HG03558 (cell line): Measurements from ENCODE around the gene HES4.

ENCODE experiments used
- ATAC-seq: cut with Tn5 transposase; IDR thresholded peaks from one replicate; pipeline ENCODE4 v1.9.1; 2021; ENCODE audit warnings: moderate number of reproducible peaks; ENCODE audit not compliant: unreplicated experiment; ENCODE audit errors: extremely low read depth

HES4 gene

DNA sequence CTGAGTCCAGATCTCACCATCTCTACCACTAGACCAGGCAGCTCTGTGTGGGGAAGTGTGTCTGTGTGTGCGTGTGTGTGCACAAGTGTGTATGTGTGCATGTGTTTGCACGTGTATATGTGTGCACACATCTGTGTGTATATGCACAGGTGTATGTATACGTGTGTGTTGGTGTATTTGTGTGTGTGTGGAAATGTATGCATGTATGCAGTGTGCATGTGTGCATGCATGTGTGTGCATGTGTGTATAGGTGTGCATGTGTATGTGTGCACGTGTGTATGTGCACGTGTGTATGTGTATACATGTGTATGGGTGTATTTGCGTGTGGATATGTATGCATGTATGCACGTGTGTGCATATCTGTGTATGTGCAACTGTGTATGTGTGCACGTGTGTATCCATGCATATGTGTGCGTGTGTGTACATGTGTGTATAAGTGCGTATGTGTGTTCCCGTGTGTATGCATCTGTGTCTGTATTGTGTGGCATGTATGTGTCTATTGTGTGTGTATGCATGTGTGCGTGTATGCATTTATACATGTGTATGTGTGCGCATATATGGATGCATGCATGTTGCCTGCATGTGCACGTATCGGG, 30.5 kb downstream of the HES4 start:
- ATAC-seq = no peak

DNA sequence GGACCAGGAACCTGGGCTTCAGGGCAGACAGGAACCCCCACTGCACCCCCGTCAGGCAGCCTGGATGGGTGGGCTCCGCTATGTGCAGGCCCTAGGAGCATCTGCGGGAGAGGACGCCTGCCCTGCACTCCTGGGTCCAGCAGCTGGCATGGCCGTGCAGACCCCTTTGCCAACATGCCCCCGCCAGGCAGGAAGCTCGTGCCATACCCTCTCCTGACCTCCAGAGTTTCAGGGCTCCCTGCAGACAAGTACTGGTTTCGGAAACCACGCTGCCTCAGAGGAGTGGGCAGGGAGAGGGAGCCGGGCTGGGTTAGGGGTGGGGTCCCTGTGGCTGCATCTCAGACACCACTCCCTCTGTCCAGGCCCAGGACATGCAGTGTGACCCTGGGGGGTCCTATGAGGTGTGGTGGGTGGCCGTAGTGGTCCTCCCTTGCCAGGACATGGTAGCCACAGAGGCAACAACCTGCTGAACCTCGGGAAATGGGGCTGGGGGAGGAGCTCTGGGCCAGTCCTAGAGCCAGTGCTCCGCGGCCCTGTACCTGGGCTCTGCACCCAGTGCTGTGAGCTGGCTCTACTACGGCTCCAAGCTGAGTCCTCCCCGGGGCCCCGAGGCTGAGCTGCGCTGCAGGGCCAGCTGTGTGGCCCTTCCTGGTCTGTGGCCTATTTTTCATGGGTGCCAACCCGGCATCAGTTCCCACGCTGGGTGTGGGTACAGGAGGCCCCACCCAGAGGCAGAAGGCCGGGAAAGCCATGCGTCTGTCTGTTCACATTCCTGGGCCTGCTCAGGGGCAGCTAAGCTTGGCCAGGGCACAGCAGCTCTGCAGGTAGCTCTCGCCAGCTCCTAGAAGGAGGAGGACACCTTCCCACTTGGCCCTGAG, 32.2 kb downstream of the HES4 start:
- no peak for ATAC-seq

DNA sequence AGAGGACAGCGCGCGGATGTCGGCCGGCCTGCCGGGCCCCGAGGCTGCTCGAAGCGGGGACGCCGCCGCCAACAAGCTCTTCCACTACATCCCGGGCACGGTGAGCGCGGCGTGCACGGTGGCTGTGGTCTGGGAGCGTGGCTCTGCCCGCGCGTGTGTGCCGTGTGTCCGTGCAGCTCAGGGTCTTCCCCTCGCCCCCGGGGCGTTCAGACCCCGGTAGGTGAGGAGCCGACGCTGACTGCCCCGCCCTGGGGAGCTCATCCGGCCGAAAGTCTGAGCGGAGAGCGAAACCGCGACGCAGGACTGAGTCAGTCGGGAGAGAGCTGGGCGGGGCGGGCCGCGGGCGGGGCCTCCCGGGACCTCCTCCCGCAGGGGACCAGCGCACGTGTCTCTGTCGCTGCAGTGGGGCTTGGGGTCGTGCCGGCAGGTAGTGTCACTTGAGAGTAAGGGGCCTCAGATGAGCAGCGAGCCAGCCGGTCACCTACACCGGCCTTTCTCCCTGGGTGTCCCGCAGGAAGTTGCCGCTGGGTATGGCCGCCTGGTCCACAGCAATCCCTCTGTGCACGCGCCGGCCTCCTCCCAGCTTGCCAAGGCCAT, 33.1 kb downstream of the HES4 start:
- no peak for ATAC-seq

DNA sequence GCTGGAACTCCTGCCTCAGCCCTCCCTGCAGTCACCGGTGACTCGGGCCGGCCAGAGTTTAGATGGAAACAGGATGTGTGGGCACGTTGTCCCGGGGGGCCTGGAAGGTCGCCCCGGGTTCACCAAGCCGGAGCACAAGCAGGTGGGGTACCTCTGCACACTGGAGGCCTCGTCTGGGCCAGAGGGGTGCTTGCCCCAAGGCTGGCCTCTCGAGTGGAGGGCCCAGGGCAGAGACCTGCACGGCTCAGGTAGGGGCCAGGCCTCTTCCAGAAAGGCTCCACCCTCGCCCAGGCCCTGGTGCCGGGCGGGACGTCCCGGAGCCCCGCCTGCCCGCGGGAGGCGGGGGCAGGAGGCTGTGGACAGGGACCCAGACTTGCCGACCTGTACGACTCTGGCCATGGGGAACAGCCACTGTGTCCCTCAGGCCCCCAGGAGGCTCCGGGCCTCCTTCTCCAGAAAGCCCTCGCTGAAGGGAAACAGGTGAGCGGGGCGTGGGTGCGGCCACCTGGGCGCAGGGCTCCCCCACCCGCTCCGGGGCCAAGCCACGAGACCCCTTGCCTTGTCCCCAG, 33.7 kb downstream of the HES4 start, which contains the start of gene PLEKHN1:
TSS of gene PLEKHN1 (plus strand) at position 348 of the 569 bp plus-strand sequence. CDS start at position 398, 50 bp downstream.
- ATAC-seq = no peak

DNA sequence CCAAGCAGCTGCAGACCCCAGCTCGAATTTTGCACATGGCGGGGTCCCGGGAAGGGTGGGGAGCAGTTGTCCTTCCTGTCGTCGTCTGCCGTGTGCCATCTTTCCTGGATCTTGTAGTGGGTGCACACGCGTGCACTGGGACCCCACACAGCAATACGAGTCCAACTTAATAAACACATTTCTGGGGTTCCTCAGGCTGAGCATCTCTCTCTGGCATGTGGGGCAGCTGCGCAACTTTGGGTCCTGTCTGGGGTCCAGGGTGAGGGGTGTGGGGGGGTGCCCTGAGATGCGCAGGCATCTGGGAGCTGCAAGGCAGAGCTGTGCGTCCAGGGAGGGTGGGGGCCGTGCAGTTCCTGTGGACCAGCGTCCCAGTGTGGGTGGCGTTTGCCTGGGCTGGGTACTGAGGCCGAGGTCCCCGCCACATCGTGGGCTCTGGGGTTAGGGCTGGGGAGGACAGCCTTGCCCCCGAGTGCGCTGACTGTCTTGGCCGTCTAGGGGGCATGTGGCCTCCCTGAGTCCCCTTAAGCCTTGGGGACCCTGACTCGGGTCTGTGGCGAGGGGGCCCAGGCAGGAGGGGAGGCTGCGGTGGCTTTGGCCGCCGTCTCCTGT, 34.3 kb downstream of the HES4 start:
- ATAC-seq = no peak

DNA sequence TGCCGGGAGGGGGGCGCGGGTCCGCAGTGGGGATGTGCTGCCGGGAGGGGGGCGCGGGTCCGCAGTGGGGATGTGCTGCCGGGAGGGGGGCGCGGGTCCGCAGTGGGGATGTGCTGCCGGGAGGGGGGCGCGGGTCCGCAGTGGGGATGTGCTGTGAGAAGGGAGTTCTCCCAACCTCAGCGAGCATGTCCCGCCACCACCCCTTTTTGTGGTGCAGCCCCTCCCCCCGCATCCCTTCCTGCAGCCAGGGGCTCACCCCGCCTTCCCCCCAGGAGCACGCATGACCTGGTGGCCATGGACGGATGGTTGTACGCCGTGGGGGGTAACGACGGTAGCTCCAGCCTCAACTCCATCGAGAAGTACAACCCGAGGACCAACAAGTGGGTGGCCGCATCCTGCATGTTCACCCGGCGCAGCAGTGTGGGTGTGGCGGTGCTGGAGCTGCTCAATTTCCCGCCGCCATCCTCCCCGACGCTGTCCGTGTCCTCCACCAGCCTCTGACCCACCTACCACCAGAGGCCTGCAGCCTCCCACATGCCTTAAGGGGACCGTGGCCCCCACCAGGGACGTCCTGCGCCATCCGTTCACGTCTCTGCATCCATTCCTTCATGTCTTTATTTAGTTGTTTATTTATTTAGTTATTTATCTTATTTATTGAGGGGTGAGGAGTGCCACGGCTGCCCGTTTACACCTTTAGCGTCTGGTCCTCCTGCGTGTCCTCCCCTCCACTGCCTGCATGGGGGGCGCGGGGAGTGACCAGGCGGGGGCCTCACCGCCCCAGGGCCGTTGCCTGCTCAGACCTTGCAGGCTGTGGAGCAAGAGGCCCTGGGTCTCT, 35.0 kb downstream of the HES4 start:
- no peak for ATAC-seq

DNA sequence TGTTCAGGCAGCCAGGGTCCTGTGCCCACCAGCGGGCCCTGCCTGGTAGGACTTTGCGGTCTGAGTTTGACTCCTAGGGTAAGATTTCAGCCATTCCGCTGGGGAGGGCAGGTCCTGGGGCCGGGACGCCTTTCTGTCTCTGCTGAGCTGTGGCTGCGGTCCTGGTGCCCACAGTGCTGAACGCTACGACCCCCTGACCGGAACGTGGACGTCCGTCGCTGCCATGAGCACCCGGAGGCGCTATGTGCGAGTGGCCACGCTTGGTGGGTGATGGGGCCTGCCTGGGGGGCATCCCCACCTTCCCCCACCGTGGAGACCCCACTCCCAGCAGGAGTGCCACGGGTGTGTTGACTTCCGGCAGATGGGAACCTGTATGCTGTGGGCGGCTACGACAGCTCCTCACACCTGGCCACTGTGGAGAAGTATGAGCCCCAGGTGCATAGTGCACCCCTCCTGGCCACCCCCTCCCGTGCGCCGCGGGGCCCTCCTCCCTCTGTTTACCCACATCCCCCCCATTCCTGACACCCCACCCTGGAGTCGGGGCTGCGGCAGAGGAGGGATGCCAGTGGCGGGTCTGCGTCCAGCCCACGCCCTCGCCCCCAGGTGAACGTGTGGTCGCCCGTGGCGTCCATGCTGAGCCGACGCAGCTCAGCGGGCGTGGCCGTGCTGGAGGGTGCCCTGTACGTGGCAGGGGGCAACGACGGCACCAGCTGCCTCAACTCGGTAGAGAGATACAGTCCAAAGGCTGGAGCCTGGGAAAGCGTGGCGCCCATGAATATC, 36.0 kb downstream of the HES4 start:
- no peak for ATAC-seq

DNA sequence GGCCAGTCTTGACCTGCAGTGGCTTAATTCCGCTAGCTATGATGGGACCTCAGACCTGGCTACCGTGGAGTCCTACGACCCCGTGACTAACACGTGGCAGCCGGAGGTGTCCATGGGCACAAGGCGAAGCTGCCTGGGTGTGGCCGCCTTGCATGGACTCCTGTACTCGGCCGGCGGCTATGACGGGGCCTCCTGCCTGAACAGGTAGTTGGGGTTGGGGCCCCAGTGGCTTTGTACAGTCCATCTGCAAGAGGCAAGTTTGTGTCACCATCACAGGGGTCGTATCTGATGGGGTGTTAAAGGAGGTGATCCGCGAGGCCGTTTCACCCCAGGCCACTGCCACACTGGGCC, 36.6 kb downstream of the HES4 start:
- no peak for ATAC-seq

DNA sequence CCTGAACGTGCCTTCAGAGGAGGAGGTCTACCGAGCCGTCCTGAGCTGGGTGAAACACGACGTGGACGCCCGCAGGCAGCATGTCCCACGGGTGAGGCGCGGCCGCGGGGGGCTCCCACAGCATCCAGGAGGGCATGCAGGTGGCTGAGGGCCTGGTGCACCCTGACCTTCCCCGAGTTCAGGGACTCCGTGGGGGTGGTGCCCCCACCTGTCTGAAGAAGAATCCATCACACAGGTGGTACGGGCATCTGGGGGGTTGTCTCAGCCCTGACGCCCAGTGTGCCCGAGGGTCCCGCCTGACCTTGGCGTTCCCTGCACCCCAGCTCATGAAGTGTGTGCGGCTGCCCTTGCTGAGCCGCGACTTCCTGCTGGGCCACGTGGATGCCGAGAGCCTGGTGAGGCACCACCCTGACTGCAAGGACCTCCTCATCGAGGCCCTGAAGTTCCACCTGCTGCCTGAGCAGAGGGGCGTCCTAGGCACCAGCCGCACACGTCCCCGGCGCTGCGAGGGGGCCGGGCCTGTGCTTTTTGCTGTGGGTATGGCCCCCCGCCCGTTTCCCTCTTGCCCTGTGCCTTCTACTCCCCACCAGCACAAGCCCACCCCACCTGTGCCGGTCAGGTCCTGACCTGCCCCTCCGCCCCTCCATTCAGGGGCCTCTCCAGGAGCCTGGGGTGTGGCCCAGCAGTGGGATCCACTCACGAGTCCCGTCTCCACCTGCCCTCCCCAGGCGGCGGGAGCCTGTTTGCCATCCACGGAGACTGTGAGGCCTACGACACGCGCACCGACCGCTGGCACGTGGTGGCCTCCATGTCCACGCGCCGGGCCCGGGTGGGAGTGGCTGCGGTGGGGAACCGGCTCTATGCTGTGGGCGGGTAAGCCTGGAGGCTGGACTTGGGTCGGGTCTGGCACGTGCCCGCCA, 37.3 kb downstream of the HES4 start:
- no peak for ATAC-seq

DNA sequence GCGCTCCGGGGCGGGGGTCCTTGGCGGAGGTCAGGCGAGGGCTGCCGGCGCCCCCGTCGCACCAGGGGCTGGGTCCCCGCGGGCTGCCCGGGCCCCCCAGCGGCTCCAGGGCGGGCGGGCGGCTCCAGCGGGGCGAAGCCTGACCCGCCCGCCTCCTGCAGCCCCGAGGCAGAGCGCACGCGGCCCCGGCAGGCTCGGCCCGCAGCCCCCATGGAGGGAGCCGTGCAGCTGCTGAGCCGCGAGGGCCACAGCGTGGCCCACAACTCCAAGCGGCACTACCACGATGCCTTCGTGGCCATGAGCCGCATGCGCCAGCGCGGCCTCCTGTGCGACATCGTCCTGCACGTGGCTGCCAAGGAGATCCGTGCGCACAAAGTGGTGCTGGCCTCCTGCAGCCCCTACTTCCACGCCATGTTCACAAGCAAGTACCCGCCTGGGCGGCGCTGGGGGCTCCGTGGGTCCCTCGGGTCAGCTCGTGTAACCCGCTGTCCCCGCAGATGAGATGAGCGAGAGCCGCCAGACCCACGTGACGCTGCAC, 38.7 kb downstream of the HES4 start:
- no peak for ATAC-seq

DNA sequence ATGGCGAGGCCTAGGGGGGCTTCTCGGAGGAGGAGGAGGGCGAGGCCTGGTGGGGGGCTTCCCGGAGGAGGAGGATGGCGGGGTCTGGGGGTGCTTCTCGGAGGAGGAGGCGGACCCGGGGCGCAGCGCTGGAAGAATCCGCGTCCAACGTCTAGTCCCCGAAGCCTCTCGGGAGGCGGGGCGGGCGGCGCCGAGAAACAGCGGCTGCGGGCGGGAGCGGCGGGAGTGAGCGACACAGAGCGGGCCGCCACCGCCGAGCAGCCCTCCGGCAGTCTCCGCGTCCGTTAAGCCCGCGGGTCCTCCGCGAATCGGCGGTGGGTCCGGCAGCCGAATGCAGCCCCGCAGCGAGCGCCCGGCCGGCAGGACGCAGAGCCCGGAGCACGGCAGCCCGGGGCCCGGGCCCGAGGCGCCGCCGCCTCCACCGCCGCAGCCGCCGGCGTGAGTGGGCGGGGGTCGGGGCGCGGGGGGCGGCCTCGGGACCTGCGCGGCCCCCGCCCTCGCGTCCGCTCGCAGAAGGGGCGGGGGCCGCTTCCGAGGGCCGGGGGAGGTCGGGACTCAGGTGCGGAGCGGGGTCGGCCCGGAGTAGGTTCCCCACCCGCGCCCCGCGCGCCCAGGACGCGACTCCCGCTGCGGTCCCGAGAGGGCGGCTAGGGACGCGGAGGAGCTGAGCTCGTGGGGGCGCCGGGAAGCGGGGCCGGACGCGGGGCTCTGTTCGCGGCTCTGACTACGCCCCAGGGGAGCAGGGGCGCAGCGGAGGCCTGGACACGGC, 39.4 kb downstream of the HES4 start, which contains the start of gene KLHL17:
TSS of gene KLHL17 (plus strand) at position 222 of the 769 bp plus-strand sequence. CDS start at position 332, 110 bp downstream.
- ATAC-seq = no peak

DNA sequence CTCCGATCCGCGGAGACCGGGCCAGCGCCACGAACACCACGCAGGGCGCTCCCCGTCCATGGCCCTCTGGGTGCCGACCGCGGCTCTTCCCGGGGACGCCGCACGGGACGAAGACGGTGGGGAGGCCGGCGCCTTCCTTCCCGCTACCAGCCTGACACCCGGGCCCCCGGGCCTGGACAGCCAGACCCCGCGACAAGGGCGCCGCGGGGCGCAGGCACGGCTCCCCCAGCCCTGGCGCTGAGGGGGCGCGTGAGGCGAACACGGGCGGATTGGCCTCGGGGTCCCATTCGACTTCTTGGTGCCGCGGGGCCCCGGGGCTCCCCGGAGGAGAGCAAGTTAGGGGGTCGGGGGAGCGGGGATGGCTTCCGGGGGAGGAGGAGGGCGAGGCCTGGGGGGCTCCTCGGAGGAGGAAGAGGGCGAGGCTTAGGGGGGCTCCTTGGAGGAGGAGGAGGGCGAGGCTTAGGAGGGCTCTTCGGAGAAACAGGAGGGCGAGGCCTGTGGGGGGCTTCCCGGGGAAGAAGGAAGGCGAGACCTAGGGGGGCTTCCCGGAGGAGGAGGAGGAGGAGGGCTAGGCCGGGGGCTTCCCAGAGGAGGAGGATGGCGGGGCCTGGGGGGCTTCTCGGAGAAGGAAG, 40.0 kb downstream of the HES4 start:
- no peak for ATAC-seq

DNA sequence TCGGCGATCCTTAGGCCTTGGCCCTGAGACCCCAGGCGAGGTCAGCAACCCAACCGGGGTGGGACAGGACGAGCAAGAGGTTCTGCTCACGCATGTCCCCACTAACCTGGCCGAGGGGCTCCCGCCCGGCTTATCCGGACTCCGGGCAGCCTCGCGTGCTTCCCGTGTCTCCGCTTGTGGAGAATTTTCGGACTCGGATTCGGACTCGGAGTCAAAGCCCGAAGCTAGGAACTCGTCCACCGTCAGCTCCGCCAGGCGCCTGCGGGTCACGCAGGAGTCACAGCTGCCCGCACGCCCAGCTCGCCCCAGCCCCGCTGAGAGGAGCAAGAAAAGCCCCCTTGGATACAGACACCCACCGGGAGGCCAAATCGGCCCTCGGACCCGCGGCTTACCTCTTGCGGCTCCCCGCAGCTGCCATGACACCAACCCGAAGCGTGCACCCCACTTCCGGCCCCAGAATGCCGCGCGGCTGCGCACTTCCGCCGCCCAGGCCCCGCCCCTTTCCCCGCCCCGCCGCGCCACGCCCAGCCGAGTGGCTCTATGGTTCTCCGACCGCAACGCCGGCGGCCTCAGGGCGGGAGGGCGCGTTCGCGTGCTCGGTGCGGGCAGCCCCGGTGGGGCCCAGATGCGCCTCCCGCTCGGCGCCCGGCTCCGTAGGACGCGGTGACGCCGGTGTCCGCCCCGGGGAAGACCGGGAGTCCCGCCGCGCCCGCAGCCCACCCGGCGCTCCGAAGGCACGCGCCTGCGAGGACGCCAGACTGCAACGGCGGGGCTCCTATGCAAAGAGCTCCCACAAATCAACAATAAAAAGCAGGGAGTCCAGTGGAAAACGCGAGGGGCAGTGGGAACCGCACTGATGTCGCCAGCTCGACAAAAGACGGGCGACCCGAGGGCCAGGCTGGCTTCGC, 40.8 kb downstream of the HES4 start, which contains the start of gene NOC2L:
TSS of gene NOC2L (minus strand) at position 434 of the 908 bp plus-strand sequence. CDS start at position 418, 16 bp downstream.
- peak; percentile 71 for ATAC-seq

DNA sequence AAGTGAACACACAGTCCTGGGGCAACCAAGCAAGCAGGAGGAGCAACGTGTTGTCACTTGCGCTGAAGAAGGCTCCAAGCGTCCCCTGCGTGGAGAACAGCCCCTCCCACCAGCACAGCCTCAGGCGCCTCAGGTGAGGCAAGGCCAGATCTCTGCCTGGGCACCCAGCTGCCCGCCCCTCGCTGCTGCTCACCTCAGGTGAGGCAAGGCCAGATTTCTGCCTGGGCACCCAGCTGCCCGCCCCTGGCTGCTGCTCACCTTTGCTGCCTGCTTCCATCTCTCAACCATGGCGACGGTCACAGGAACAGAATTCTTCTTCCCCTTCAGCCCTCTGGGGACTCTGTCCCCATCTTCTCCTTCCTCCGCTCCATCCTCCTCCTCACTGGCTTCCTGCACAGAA, 43.3 kb downstream of the HES4 start:
- no peak for ATAC-seq

DNA sequence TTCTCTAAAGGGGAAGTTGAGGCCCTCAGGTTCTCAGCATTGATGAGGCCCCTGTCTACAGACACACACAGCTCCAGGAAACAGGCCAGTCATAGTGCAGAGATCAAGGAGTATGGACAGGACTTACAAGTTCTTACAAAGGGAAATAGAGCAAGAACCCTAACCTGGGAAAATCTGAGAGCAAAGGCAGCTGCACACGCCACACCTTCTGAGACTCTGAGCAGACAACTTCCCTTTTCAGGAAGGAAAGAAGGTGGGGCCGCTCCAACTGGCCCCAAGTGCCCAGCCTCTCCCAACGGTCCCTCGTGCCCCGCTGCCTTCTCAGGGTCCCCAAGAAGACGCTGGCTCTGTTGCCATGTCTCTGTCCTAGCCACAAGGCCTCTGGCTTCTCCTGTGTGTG, 44.4 kb downstream of the HES4 start:
- ATAC-seq = no peak
